DND-41 (cell line): ENCODE data around the gene STK25.

Source experiments
- ATAC-seq: fragments of 200-7000 bp; cut with Tn5 transposase; 3 replicates; pipeline ENCODE4 v1.9.1; 2021; ENCODE audit warnings: low read depth; ENCODE audit not compliant: insufficient read depth
- DNase-seq: peaks from one replicate; pipeline ENCODE4 v3.0.0-alpha.2; 2020
- H2AFZ ChIP-seq: 2 replicates; pipeline ENCODE4 v1.6.0; 2012; ENCODE audit warnings: low read depth, low read length
- H3K27ac ChIP-seq: 2 replicates; pipeline ENCODE4 v1.5.1; 2012; ENCODE audit warnings: low read length, inconsistent platforms
- H3K27me3 ChIP-seq: fragments of 200-600 bp; sonication (generic); 2 replicates; pipeline ENCODE4 v1.6.0; 2012; ENCODE audit warnings: low read length, mild to moderate bottlenecking, inconsistent platforms; ENCODE audit not compliant: insufficient read depth, poor library complexity
- H3K36me3 ChIP-seq: 2 replicates; pipeline ENCODE4 v1.5.1; 2012; ENCODE audit warnings: low read length, inconsistent platforms; ENCODE audit not compliant: insufficient read depth
- H3K4me1 ChIP-seq: 2 replicates; pipeline ENCODE4 v1.5.1; 2012; ENCODE audit warnings: mild to moderate bottlenecking, low read length; ENCODE audit not compliant: insufficient read depth
- H3K4me2 ChIP-seq: 2 replicates; pipeline ENCODE4 v1.6.0; 2012; ENCODE audit warnings: mild to moderate bottlenecking, moderate library complexity, low read length, inconsistent platforms; ENCODE audit not compliant: insufficient read depth
- H3K4me3 ChIP-seq, 2 experiments: fragments of 200-600 bp in 1 of 2; shearing (Covaris generic) in 1 of 2; 2 replicates each; pipeline ENCODE4 v1.5.1; 2012 to 2016; ENCODE audit warnings: inconsistent platforms in 2 of 2, low read length in 2 of 2, mild to moderate bottlenecking in 2 of 2, low read depth in 1 of 2, moderate library complexity in 1 of 2
- H3K79me2 ChIP-seq: 2 replicates; pipeline ENCODE4 v1.6.0; 2012; ENCODE audit warnings: low read length, inconsistent platforms; ENCODE audit not compliant: insufficient read depth
- H3K9ac ChIP-seq: 2 replicates; pipeline ENCODE4 v1.6.0; 2012; ENCODE audit warnings: low read depth, mild to moderate bottlenecking, inconsistent platforms, low read length, moderate library complexity
- H3K9me3 ChIP-seq: 2 replicates; pipeline ENCODE4 v1.5.1; 2012; ENCODE audit warnings: low read length, moderate library complexity, mild to moderate bottlenecking, inconsistent platforms; ENCODE audit not compliant: insufficient read depth, severe bottlenecking
- H4K20me1 ChIP-seq: 2 replicates; pipeline ENCODE4 v1.6.0; 2012; ENCODE audit warnings: low read length; ENCODE audit not compliant: insufficient read depth
- EZH2 ChIP-seq: IDR thresholded peaks from 3 replicates; pipeline ENCODE4 v1.6.1; 2012; ENCODE audit warnings: borderline replicate concordance, low read depth, mild to moderate bottlenecking, moderate library complexity, low read length, inconsistent platforms; ENCODE audit not compliant: severe bottlenecking
- TF ChIP-seq, protein P1 (sequence below): IDR thresholded peaks from 2 replicates; pipeline ENCODE4 v1.5.1; 2012; ENCODE audit warnings: borderline replicate concordance, low read length, moderate library complexity, mild to moderate bottlenecking; ENCODE audit not compliant: poor library complexity, severe bottlenecking; ENCODE audit errors: extremely low read depth

Gene STK25

DNA sequence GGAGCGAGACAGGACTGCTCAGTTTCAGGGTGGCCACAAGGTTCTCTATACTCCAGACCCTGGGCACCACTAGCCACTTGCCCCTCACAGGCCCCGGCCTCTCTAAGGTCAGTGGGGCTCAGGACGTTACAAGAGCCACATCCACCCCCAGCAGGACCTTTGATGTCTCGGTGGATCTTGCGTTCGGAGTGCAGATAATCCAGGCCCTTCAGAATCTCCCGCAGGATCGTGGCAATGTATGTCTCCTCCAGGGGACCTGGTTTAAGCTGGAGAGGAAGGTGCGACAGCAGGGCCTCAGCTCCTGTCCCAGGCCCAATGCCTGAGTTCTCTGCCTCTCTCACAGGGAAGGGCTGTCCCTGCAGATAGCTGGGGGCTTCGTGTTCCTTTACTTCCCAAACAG lies 8.4 kb downstream of the STK25 start:
- Histone ChIP-seq H3K36me3 (peaks cover 76% of the 10 kb centered on the region), H3K27ac (no peak overlapping the region), H3K4me2 (no peak overlapping the region), H3K9ac (no peak overlapping the region), H3K27me3 (no peaks in the 10 kb centered on the region), H2AFZ (no peak overlapping the region), H3K9me3 (no peaks in the 10 kb centered on the region), H3K4me3 (no peak overlapping the region), H4K20me1 (peaks cover 51% of the 10 kb centered on the region), H3K79me2 (peaks cover 23% of the 10 kb centered on the region), H3K4me1 (no peaks in the 10 kb centered on the region)
- TF ChIP-seq EZH2 = no peak
- TF ChIP-seq, protein P1, sequence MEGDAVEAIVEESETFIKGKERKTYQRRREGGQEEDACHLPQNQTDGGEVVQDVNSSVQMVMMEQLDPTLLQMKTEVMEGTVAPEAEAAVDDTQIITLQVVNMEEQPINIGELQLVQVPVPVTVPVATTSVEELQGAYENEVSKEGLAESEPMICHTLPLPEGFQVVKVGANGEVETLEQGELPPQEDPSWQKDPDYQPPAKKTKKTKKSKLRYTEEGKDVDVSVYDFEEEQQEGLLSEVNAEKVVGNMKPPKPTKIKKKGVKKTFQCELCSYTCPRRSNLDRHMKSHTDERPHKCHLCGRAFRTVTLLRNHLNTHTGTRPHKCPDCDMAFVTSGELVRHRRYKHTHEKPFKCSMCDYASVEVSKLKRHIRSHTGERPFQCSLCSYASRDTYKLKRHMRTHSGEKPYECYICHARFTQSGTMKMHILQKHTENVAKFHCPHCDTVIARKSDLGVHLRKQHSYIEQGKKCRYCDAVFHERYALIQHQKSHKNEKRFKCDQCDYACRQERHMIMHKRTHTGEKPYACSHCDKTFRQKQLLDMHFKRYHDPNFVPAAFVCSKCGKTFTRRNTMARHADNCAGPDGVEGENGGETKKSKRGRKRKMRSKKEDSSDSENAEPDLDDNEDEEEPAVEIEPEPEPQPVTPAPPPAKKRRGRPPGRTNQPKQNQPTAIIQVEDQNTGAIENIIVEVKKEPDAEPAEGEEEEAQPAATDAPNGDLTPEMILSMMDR = no peak
- no peak for DNase-seq
- ATAC-seq = no peak

DNA sequence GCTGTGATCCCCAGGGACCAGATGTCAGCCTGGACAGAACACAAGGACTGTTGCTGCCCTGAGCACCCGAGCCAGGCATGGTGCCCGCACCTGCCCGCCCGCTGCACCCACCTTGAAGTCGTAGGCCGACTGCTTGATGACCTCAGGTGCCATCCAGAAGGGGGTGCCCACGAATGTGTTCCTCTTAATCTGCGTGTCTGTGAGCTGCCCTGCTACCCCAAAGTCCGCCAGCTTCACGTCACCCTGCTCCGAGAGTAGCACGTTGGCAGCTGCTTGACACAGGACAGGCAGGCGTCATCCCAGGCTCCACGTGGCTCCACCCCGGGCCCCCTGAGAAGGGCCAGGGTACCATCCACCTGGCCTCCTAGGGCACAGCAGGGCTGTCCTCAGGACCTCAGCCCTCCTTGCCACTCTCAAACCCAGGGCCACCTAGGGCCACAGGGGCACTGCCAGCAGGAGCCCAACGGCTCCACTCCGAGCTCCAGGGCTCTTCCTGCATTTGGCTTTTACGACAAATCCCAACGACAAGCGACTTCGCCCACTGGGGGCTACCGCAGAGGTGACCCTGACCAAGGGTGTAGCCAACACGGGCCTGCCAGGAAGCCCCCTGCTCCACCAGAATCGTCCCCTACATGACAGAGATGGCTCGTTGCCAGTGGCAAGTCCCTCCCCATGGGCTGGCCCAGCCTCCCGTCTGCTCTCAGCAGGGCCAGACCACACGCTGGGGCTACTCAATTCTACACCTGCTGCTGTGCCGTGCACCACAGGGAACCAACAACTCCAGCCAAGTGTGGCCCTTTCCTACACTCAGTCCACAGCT lies 9.0 kb downstream of the STK25 start:
- H3K9me3 ChIP-seq = no peaks in the 10 kb centered on the region
- DNase-seq (no peak), ATAC-seq (no peak)
- no peak overlapping the region for H2AFZ ChIP-seq
- H3K4me2 ChIP-seq = no peak overlapping the region
- H3K4me3 ChIP-seq = no peak overlapping the region
- H4K20me1 ChIP-seq = peaks cover 48% of the 10 kb centered on the region
- no peak for TF ChIP-seq EZH2
- TF ChIP-seq, protein P1 = no peak
- no peak overlapping the region for H3K9ac ChIP-seq
- no peak overlapping the region for H3K27ac ChIP-seq
- H3K36me3 ChIP-seq = peaks cover 79% of the 10 kb centered on the region
- no peaks in the 10 kb centered on the region for H3K27me3 ChIP-seq
- no peaks in the 10 kb centered on the region for H3K4me1 ChIP-seq
- H3K79me2 ChIP-seq = peaks cover 18% of the 10 kb centered on the region

DNA sequence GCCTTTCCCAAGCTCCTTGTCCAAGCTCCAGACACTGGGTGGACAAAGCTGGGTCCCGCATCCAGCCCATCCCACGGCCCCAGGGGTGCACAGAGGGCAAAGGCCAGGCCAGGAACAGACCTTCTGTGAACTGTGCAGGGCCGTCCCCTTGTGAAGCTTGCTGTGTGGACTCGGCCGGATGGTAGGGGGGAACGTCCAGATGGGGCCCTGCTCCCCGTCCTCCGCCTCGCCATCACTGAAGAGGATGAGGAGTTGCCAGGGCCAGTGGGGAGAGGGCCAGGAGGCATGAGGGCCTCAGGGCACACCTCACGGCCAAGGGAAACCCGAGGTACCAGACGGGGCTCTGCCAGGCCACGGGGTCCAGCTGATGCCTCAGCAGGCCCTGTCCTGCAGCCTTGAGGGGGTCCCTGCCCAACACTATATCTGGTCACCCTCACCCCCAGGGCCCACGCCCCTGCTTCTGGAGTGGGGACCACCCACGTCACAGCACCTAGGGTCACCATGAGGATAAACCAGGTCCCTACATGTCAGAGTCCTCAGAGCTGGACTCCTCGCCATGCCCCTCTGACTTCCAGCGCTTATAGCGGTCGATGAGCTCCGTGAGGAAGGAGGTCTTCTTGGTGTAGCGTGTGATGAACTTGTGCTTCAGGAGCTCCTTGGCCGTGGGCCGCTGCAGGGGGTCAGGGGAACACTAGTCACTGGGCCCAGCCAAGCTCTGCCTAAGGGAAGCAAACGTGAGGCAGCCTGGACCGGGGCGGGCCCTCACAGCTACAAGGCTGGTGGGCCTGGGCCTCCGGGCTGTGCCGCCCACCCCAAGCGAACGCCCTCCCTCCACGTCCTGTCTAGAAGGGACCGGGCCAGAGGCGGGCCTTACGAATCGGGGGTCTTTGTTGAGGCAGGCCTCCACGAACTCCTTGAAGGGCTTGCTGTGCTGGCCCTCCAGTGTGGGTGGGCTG lies 10.0 kb downstream of the STK25 start:
- Histone ChIP-seq H3K9me3 (no peaks in the 10 kb centered on the region), H3K27ac (no peak overlapping the region), H3K27me3 (no peaks in the 10 kb centered on the region), H4K20me1 (peaks cover 40% of the 10 kb centered on the region), H2AFZ (no peak overlapping the region), H3K4me3 (no peak overlapping the region), H3K36me3 (peaks cover 83% of the 10 kb centered on the region), H3K4me2 (no peak overlapping the region), H3K79me2 (peaks cover 9% of the 10 kb centered on the region; the same call in 1 of the 2 replicates), H3K9ac (no peak overlapping the region), H3K4me1 (no peaks in the 10 kb centered on the region)
- DNase-seq (no peak), ATAC-seq (0 out of 3 replicates have a peak, but pooled peaks have one; percentile 6)
- TF ChIP-seq, protein P1 = no peak
- no peak for TF ChIP-seq EZH2
